SK-N-SH (cell line): Measurements from ENCODE around the gene UVRAG. TPM values are rescaled to one million over a fixed set of nuclear protein-coding genes. Genes with fewer than 3 reads are reported as not detected.

Source experiments
- CTCF ChIA-PET: fragments of 300-600, 350-600 bp; formaldehyde crosslinking; extraction: SDS; loops from one replicate; lab custom pipeline; 2021; lab: Yijun Ruan, JAX
- POLR2A ChIA-PET: fragments of 350-600 bp; sonication (Branson Sonifier 250); formaldehyde crosslinking; extraction: SDS; loops from one replicate; lab custom pipeline; 2020; ENCODE audit warnings: antibody characterized with exemption, inconsistent platforms; lab: Yijun Ruan, JAX
- DNase-seq: peaks from one replicate; pipeline ENCODE4 v3.0.0; 2012
- H2AFZ ChIP-seq: fragments of 200-600 bp; sonication (generic); 2 replicates; pipeline ENCODE4 v1.8.1; 2016; ENCODE audit warnings: antibody characterized with exemption, mild to moderate bottlenecking, low read depth
- H3F3A ChIP-seq: fragments of 200-600 bp; sonication (generic); replicated peaks from 2 replicates; pipeline ENCODE3; 2016; ENCODE audit warnings: antibody characterized with exemption, mild to moderate bottlenecking; ENCODE audit not compliant: insufficient read depth
- H3K27ac ChIP-seq, 2 experiments: fragments of 200-500 bp in 1 of 2; fragments of 200-600 bp in 1 of 2; sonication (Bioruptor generic) in 1 of 2; sonication (generic), shearing (Covaris generic) in 1 of 2; 2 replicates each; pipeline versions ENCODE4 v1.5.1 to v1.6.1; 2014 to 2016; ENCODE audit warnings: low read depth in 2 of 2, inconsistent platforms in 1 of 2, low read length in 1 of 2, mild to moderate bottlenecking in 1 of 2, mixed read lengths in 1 of 2
- H3K27me3 ChIP-seq: fragments of 200-600 bp; sonication (generic), shearing (Covaris generic); 2 replicates; pipeline ENCODE4 v1.6.1; 2016; ENCODE audit warnings: mixed run types; ENCODE audit not compliant: insufficient read depth
- H3K36me3 ChIP-seq, 2 experiments: fragments of 200-500 bp in 1 of 2; fragments of 200-600 bp in 1 of 2; sonication (Bioruptor generic) in 1 of 2; sonication (generic) in 1 of 2; replicated peaks in 1 of 2; 2 replicates each; pipeline versions ENCODE3 to v1.5.1; 2014 to 2016; ENCODE audit warnings: low read length in 1 of 2, mild to moderate bottlenecking in 1 of 2; ENCODE audit not compliant: insufficient read depth in 2 of 2, control insufficient read depth in 1 of 2
- H3K4me1 ChIP-seq, 2 experiments: fragments of 200-500 bp in 1 of 2; fragments of 200-600 bp in 1 of 2; sonication (Bioruptor generic) in 1 of 2; sonication (generic), shearing (Covaris generic) in 1 of 2; 2 replicates each; pipeline versions ENCODE4 v1.5.1 to v1.6.1; 2014 to 2016; ENCODE audit warnings: low read depth in 1 of 2, low read length in 1 of 2, mixed run types in 1 of 2; ENCODE audit not compliant: insufficient read depth in 2 of 2, control insufficient read depth in 1 of 2
- H3K4me2 ChIP-seq: fragments of 200-600 bp; sonication (generic), shearing (Covaris generic); 2 replicates; pipeline ENCODE4 v1.6.1; 2017; ENCODE audit warnings: mixed run types
- H3K4me3 ChIP-seq, 2 experiments: fragments of 200-500 bp in 1 of 2; fragments of 200-600 bp in 1 of 2; sonication (Bioruptor generic) in 1 of 2; sonication (generic), shearing (Covaris generic) in 1 of 2; 2 replicates each; pipeline versions ENCODE4 v1.5.1 to v1.8.1; 2014 to 2016; ENCODE audit warnings: low read depth in 2 of 2, inconsistent platforms in 1 of 2, low read length in 1 of 2, mild to moderate bottlenecking in 1 of 2, mixed read lengths in 1 of 2, moderate library complexity in 1 of 2
- H3K79me2 ChIP-seq: fragments of 200-600 bp; sonication (generic); 2 replicates; pipeline ENCODE4 v1.8.1; 2017; ENCODE audit warnings: mild to moderate bottlenecking; ENCODE audit not compliant: insufficient read depth
- H3K9ac ChIP-seq: fragments of 200-600 bp; sonication (generic); 2 replicates; pipeline ENCODE4 v1.6.1; 2017; ENCODE audit warnings: mixed run types
- H3K9me2 ChIP-seq: fragments of 200-600 bp; sonication (generic); 2 replicates; pipeline ENCODE4 v1.6.1; 2017; ENCODE audit warnings: mixed run types
- H3K9me3 ChIP-seq: fragments of 200-600 bp; sonication (generic); 2 replicates; pipeline ENCODE4 v1.6.1; 2017; ENCODE audit warnings: mixed run types, mild to moderate bottlenecking, moderate library complexity
- H4K20me1 ChIP-seq: fragments of 200-600 bp; sonication (generic); 2 replicates; pipeline ENCODE4 v1.6.1; 2017; ENCODE audit warnings: mild to moderate bottlenecking, mixed run types; ENCODE audit not compliant: insufficient read depth
- CHD2 ChIP-seq: fragments of 150-350 bp; IDR thresholded peaks from 2 replicates; pipeline ENCODE4 v1.6.1; 2018; ENCODE audit warnings: low read length; ENCODE audit not compliant: partially characterized antibody
- ELF1 ChIP-seq: IDR thresholded peaks from 2 replicates; pipeline ENCODE4 v1.4.0; 2012
- EZH2phosphoT487 ChIP-seq: fragments of 200-600 bp; sonication (generic); IDR thresholded peaks from 2 replicates; pipeline ENCODE4 v1.6.1; 2017; ENCODE audit warnings: low read depth, mixed run types, mild to moderate bottlenecking, antibody characterized with exemption, moderate library complexity, borderline replicate concordance
- FOSL2 ChIP-seq: IDR thresholded peaks from 2 replicates; pipeline ENCODE4 v1.4.0; 2012; ENCODE audit warnings: low read depth, mild to moderate bottlenecking, moderate library complexity, borderline replicate concordance
- FOXJ3 ChIP-seq: sonication (generic); formaldehyde crosslinking; IDR thresholded peaks from 2 replicates; pipeline ENCODE4 v1.5.1; 2020; ENCODE audit warnings: mild to moderate bottlenecking, missing genetic modification reagents
- FOXM1 ChIP-seq: IDR thresholded peaks from 2 replicates; pipeline ENCODE4 v1.4.0; 2012; ENCODE audit warnings: low read depth, mild to moderate bottlenecking
- JUND ChIP-seq: IDR thresholded peaks from 2 replicates; pipeline ENCODE4 v1.4.0; 2012
- MEF2A ChIP-seq: IDR thresholded peaks from 2 replicates; pipeline ENCODE4 v1.4.0; 2012; ENCODE audit warnings: low read depth, borderline replicate concordance
- MXI1 ChIP-seq: IDR thresholded peaks from 2 replicates; pipeline ENCODE4 v1.6.1; 2012; ENCODE audit warnings: mild to moderate bottlenecking, low read depth, low read length, improper control_type of control experiment
- PBX3 ChIP-seq: IDR thresholded peaks from 2 replicates; pipeline ENCODE4; 2012
- POLR2AphosphoS5 ChIP-seq: IDR thresholded peaks from 2 replicates; pipeline ENCODE4 v1.6.1; 2012; ENCODE audit warnings: low read depth, low read length
- RAD21 ChIP-seq: IDR thresholded peaks from 2 replicates; pipeline ENCODE4 v1.6.1; 2012; ENCODE audit warnings: mild to moderate bottlenecking, low read length
- RCOR1 ChIP-seq: fragments of 150-350 bp; IDR thresholded peaks from 2 replicates; pipeline ENCODE4 v1.6.1; 2017; ENCODE audit warnings: antibody characterized with exemption, low read length
- REST ChIP-seq: IDR thresholded peaks from 2 replicates; pipeline ENCODE4 v1.6.1; 2012; ENCODE audit warnings: mild to moderate bottlenecking, low read depth, low read length, moderate library complexity
- RFX5 ChIP-seq: IDR thresholded peaks from 2 replicates; pipeline ENCODE4 v1.6.1; 2012; ENCODE audit warnings: mild to moderate bottlenecking, improper control_type of control experiment, low read length
- TAF1 ChIP-seq: IDR thresholded peaks from 2 replicates; pipeline ENCODE4 v1.6.1; 2012; ENCODE audit warnings: low read depth, mild to moderate bottlenecking, low read length, moderate library complexity, borderline replicate concordance
- TEAD4 ChIP-seq: IDR thresholded peaks from 2 replicates; pipeline ENCODE4 v1.4.0; 2012; ENCODE audit warnings: mild to moderate bottlenecking, borderline replicate concordance; ENCODE audit not compliant: insufficient read depth
- ZBTB33 ChIP-seq: IDR thresholded peaks from 2 replicates; pipeline ENCODE4 v1.4.0; 2012; ENCODE audit warnings: low read depth, borderline replicate concordance
- polyA plus RNA-seq, 3 experiments: library from polyadenylated mRNA; depleted of rRNA; stranded (reverse); fragments of >200 nt; gene quantifications; 2 replicates each; pipeline ENCODE4 v1.2.3, GENCODE V29; 2012

The UVRAG gene
- polyA plus RNA-seq, 1 of the 3 experiments (the other 2 are of a cell fraction): 5.8 TPM

- Histone ChIP-seq H3F3A (peaks cover 7% of the 10 kb centered on the region), H2AFZ (no peak overlapping the region), H3K27ac (no peak overlapping the region), H3K4me2 (no peak overlapping the region), H3K9me2 (no peaks in the 10 kb centered on the region), H4K20me1 (no peaks in the 10 kb centered on the region), H3K4me1 (peaks cover 0 to 5% of the 10 kb centered on the region in 2 experiments; a peak in 2 of 4 replicates), H3K27me3 (no peaks in the 10 kb centered on the region), H3K9me3 (no peaks in the 10 kb centered on the region), H3K9ac (no peak overlapping the region), H3K36me3 (peaks cover 0 to 4% of the 10 kb centered on the region in 2 experiments), H3K4me3 (no peak overlapping the region), H3K79me2 (no peaks in the 10 kb centered on the region)
- no peak for DNase-seq
- POLR2A ChIA-PET: interaction anchor here (0.6 kb wide), 1 partner anchor 1477 kb away, joined by 4 read pairs; no protein-coding TSS in a partner anchor
- CTCF ChIA-PET: interaction anchor here (0.7 to 1.2 kb wide), 4 partner anchors 19 to 284 kb away, joined by 3 read pairs; no protein-coding TSS in a partner anchor
- TF ChIP-seq ZBTB33: no peak
- no peak for TF ChIP-seq MXI1
- no peak for TF ChIP-seq REST
- no peak for TF ChIP-seq RFX5
- no peak for TF ChIP-seq FOXJ3
- TF ChIP-seq PBX3: no peak
- TF ChIP-seq TEAD4: no peak
- no peak for TF ChIP-seq TAF1
- no peak for TF ChIP-seq POLR2AphosphoS5
- TF ChIP-seq FOSL2: no peak
- TF ChIP-seq RAD21: no peak
- TF ChIP-seq JUND: no peak
- TF ChIP-seq EZH2phosphoT487: no peak
- TF ChIP-seq RCOR1: no peak
- no peak for TF ChIP-seq CHD2
- TF ChIP-seq FOXM1: no peak
- TF ChIP-seq MEF2A: no peak
- no peak for TF ChIP-seq ELF1
Observed at GRCh38 chr11:76047766-76048165, 232.8 kb downstream of the UVRAG start.
